Hepatocyte (in vitro differentiated cells): ENCODE data around the gene MTARC1.

Experiments
- EZH2 ChIP-seq: fragments of 200-600 bp; sonication (generic); IDR thresholded peaks from 2 replicates; pipeline ENCODE4 v1.6.1; 2016; ENCODE audit warnings: antibody characterized with exemption, mild to moderate bottlenecking, borderline replicate concordance
- TF ChIP-seq, protein P1 (sequence below): fragments of 200-600 bp; sonication (generic); IDR thresholded peaks from 2 replicates; pipeline ENCODE4 v1.5.1; 2016; ENCODE audit warnings: antibody characterized with exemption, mild to moderate bottlenecking; ENCODE audit not compliant: poor library complexity

DNA sequence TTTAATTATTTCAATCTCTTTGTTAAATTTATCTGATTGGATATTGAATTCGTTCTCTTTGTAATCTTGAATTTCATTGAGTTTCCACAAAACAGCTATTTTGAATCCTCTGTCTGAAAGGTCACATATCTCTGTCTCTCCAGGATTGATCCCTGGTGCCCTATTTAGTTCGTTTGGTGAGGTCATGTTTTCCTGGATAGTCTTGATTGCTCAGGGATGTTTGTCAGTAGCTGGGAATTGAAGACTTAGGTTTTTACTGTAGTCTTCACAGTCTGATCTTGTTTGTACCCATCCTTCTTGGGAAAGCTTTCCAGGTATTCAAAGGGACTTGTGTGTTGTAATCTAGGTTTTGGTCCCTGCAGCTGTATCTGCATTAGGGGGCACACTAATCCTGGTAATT, 45.4 kb upstream of the MTARC1 start:
- TF ChIP-seq EZH2, result no peak
- TF ChIP-seq, protein P1, sequence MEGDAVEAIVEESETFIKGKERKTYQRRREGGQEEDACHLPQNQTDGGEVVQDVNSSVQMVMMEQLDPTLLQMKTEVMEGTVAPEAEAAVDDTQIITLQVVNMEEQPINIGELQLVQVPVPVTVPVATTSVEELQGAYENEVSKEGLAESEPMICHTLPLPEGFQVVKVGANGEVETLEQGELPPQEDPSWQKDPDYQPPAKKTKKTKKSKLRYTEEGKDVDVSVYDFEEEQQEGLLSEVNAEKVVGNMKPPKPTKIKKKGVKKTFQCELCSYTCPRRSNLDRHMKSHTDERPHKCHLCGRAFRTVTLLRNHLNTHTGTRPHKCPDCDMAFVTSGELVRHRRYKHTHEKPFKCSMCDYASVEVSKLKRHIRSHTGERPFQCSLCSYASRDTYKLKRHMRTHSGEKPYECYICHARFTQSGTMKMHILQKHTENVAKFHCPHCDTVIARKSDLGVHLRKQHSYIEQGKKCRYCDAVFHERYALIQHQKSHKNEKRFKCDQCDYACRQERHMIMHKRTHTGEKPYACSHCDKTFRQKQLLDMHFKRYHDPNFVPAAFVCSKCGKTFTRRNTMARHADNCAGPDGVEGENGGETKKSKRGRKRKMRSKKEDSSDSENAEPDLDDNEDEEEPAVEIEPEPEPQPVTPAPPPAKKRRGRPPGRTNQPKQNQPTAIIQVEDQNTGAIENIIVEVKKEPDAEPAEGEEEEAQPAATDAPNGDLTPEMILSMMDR, result no peak
